ENCODE data around the gene C1R.

C1R gene

GRCh38 chr12:7106082-7106481 is 13.8 kb upstream of the C1R start:
- H3K27ac ChIP-seq (ENCODE audit: low read length): no peak overlapping the region
- H3K4me2 ChIP-seq (ENCODE audit: low read depth, low read length): no peak overlapping the region
- no peak overlapping the region for H3K4me3 ChIP-seq (ENCODE audit: low read length)
- no peak for TF ChIP-seq EZH2phosphoT487 (IDR thresholded peaks at IDR 0.05; ENCODE audit: low read length)
- TF ChIP-seq, protein P1, sequence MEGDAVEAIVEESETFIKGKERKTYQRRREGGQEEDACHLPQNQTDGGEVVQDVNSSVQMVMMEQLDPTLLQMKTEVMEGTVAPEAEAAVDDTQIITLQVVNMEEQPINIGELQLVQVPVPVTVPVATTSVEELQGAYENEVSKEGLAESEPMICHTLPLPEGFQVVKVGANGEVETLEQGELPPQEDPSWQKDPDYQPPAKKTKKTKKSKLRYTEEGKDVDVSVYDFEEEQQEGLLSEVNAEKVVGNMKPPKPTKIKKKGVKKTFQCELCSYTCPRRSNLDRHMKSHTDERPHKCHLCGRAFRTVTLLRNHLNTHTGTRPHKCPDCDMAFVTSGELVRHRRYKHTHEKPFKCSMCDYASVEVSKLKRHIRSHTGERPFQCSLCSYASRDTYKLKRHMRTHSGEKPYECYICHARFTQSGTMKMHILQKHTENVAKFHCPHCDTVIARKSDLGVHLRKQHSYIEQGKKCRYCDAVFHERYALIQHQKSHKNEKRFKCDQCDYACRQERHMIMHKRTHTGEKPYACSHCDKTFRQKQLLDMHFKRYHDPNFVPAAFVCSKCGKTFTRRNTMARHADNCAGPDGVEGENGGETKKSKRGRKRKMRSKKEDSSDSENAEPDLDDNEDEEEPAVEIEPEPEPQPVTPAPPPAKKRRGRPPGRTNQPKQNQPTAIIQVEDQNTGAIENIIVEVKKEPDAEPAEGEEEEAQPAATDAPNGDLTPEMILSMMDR (IDR thresholded peaks at IDR 0.05; ENCODE audit: low read length): no peak
- TF ChIP-seq EZH2 (optimal IDR thresholded peaks at IDR 0.05; ENCODE audit: low read depth, low read length): no peak
- peaks cover 8% of the 10 kb centered on the region; the same call in 1 of the 2 replicates for H3K79me2 ChIP-seq (ENCODE audit: low read length)
- no peak overlapping the region for H3K9ac ChIP-seq (ENCODE audit: low read length)
- no peaks in the 10 kb centered on the region for H4K20me1 ChIP-seq (ENCODE audit: insufficient read depth, low read length)
- no peak overlapping the region for H2AFZ ChIP-seq (ENCODE audit: low read length)
- 0 out of 2 replicates have a peak, but pooled peaks cover 7% of the 10 kb centered on the region for H3K4me1 ChIP-seq (ENCODE audit: low read length)
- no peaks in the 10 kb centered on the region for H3K27me3 ChIP-seq (replicated peaks; ENCODE audit: insufficient read depth, low read length)
- no peak for DNase-seq
- no peaks in the 10 kb centered on the region for H3K9me3 ChIP-seq (replicated peaks; ENCODE audit: insufficient read depth, low read length)
- H3K9me2 ChIP-seq (replicated peaks; ENCODE audit: insufficient read depth, low read length): no peaks in the 10 kb centered on the region
- H3K36me3 ChIP-seq (replicated peaks; ENCODE audit: insufficient read depth, low read length): no peaks in the 10 kb centered on the region
- H3F3A ChIP-seq (ENCODE audit: insufficient read depth, low read length): peaks cover 11% of the 10 kb centered on the region; the same call in 1 of the 2 replicates

GRCh38 chr12:7103837-7104584 is 11.8 kb upstream of the C1R start:
- Histone ChIP-seq H3K9me2 (replicated peaks; ENCODE audit: insufficient read depth, low read length) (no peaks in the 10 kb centered on the region), H3K4me1 (ENCODE audit: low read length) (0 out of 2 replicates have a peak, but pooled peaks cover 2% of the 10 kb centered on the region), H3F3A (ENCODE audit: insufficient read depth, low read length) (peaks cover 11% of the 10 kb centered on the region; the same call in 1 of the 2 replicates), H4K20me1 (ENCODE audit: insufficient read depth, low read length) (no peaks in the 10 kb centered on the region), H3K4me2 (ENCODE audit: low read depth, low read length) (no peak overlapping the region), H3K9me3 (replicated peaks; ENCODE audit: insufficient read depth, low read length) (no peaks in the 10 kb centered on the region), H3K27ac (ENCODE audit: low read length) (no peak overlapping the region), H3K27me3 (replicated peaks; ENCODE audit: insufficient read depth, low read length) (no peaks in the 10 kb centered on the region), H3K36me3 (replicated peaks; ENCODE audit: insufficient read depth, low read length) (no peaks in the 10 kb centered on the region), H3K79me2 (ENCODE audit: low read length) (peaks cover under 1% of the 10 kb centered on the region; the same call in 1 of the 2 replicates), H2AFZ (ENCODE audit: low read length) (no peak overlapping the region), H3K4me3 (ENCODE audit: low read length) (no peak overlapping the region), H3K9ac (ENCODE audit: low read length) (no peak overlapping the region)
- no peak for TF ChIP-seq EZH2 (optimal IDR thresholded peaks at IDR 0.05; ENCODE audit: low read depth, low read length)
- no peak for TF ChIP-seq EZH2phosphoT487 (IDR thresholded peaks at IDR 0.05; ENCODE audit: low read length)
- TF ChIP-seq, protein P1 (IDR thresholded peaks at IDR 0.05; ENCODE audit: low read length): no peak
- no peak for DNase-seq

- H3K4me2 ChIP-seq (ENCODE audit: low read depth, low read length): no peak overlapping the region
- H3K36me3 ChIP-seq (replicated peaks; ENCODE audit: insufficient read depth, low read length): no peaks in the 10 kb centered on the region
- H3K9ac ChIP-seq (ENCODE audit: low read length): no peak overlapping the region
- 0 out of 2 replicates have a peak, but pooled peaks cover under 1% of the 10 kb centered on the region for H3K4me1 ChIP-seq (ENCODE audit: low read length)
- no peak overlapping the region for H2AFZ ChIP-seq (ENCODE audit: low read length)
- no peak for DNase-seq
- H3K27ac ChIP-seq (ENCODE audit: low read length): no peak overlapping the region
- no peaks in the 10 kb centered on the region for H4K20me1 ChIP-seq (ENCODE audit: insufficient read depth, low read length)
- no peaks in the 10 kb centered on the region for H3K27me3 ChIP-seq (replicated peaks; ENCODE audit: insufficient read depth, low read length)
- TF ChIP-seq EZH2phosphoT487 (IDR thresholded peaks at IDR 0.05; ENCODE audit: low read length) (no peak), EZH2 (optimal IDR thresholded peaks at IDR 0.05; ENCODE audit: low read depth, low read length) (no peak)
- TF ChIP-seq, protein P1 (IDR thresholded peaks at IDR 0.05; ENCODE audit: low read length): no peak
- no peaks in the 10 kb centered on the region for H3K9me3 ChIP-seq (replicated peaks; ENCODE audit: insufficient read depth, low read length)
- no peak overlapping the region for H3K4me3 ChIP-seq (ENCODE audit: low read length)
- no peaks in the 10 kb centered on the region for H3K79me2 ChIP-seq (ENCODE audit: low read length)
- H3K9me2 ChIP-seq (replicated peaks; ENCODE audit: insufficient read depth, low read length): no peaks in the 10 kb centered on the region
- peaks cover 1% of the 10 kb centered on the region; the same call in 1 of the 2 replicates for H3F3A ChIP-seq (ENCODE audit: insufficient read depth, low read length)
Measured at GRCh38 chr12:7102582-7102981, 10.3 kb upstream of the C1R start.

Measured in MM.1S (cell line).